ENCODE measurements around the gene BTG3.

Gene BTG3, protein sequence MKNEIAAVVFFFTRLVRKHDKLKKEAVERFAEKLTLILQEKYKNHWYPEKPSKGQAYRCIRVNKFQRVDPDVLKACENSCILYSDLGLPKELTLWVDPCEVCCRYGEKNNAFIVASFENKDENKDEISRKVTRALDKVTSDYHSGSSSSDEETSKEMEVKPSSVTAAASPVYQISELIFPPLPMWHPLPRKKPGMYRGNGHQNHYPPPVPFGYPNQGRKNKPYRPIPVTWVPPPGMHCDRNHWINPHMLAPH

DNA sequence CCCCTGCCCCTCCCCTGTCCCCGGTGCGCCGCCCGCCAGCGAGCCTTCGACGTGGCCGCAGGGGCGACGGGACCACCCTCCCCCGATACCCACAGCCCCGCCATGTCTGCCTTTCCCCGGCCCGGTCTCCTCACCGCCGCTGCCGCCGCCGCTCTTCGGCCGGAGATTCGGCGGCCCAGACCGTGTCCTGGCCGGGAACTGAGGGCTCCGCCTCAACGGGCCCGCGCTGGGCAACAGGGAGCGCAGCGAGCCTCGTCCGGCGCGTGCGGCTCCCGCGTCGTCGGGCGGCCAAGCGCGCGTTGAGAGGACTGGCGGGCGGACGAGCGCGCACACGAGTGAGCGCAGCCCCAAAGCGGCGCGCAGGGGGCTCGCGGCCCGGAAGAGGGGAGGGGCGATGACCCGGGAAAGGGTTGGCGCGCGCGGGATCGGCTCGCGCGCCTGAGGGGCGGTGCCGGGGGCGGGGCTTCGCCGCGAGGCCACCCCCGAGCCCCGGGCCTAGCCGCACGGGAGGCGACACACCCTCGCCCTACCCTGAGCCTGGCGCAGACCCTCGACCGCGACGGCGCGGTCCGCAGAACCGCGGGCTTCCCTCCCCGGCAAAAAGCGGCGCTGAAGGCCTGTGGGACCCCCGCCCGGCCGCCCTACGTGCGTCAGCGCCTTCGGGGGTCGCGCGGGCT, at the start of gene BTG3:
Gene BTG3 (minus strand): TSS at position 337 of the 677 bp plus-strand sequence. CDS start 3,757 bp downstream, outside the sequence.
- DNase-seq (ENCODE audit: low read depth) = peak; percentile 76

DNA sequence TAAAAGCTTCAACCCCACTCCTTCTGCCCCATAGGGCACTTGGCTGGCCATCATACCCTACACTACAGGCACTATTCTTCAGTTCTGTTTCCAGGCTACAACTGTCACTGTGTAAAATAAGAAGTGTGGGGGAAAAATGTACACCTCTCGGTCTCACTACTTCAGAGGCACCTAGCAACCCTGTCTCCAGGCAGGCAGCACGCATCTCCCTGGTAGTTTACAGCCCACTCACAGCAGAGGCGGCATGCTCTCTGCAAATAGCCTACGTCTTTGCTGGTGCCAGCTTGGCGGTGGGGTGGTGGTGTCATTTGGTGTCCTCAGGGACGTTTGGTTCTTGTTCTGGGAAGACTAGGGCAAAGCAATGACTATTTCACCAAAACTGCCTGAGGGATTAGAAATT, 48.2 kb upstream of the BTG3 start:
- no peak for DNase-seq (ENCODE audit: low read depth)

DNA sequence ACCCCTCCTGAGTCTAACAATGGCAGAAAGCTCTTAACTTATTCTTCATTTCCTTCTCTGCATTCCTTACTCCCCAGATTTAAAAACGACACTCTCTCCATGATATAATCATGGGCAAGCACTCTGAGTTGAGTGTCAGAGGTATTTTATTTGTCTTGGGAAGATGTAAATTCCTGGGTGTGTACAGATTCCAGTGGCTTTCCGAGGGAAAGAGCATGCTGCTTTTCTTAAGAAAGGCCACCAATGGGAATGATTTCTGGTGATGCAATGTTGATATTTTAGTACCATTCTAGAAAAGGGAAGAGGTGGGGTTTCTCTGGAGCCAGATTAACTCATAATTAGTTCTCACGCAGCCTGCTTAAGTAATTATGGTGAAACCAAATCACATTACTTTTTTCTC, 47.8 kb upstream of the BTG3 start:
- DNase-seq (ENCODE audit: low read depth) = no peak

DNA sequence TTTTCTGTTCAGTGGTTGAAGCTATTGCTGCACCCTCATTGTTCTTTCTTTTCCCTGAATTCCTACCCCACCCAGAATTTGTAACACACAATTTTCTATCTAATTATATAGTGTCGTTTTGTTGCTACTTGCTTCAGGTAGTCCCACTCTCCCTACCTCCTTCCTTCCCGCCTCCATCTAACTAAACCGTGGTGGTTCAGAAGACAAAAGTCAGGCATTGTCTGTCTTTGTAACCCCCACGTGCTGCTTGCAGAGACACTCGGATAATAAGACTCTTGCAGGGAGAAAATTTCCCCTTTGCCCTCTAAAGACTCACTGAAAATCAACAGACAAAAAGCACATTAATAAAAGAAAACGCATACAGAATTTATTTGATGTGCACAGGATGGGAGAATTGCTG, 46.2 kb upstream of the BTG3 start:
- DNase-seq (ENCODE audit: low read depth) = no peak

DNA sequence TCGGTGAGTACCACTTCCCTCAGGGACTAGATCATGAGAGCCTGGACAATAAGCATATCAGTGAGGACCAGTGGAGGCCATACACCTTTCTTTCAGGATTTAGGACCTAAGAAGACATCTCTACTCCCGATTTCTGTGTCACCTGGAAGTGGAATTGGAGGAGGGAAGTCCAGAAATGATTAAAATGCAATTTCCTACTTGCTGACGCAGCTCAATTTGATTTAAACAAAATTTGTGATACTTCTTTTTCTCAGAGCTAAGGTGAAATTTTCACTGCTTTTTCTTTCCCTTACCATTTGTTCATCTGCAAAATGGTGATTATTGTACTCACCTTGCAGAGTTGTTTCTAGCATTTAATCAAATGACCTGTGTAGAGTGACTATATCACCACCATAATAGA, 38.8 kb upstream of the BTG3 start:
- no peak for DNase-seq (ENCODE audit: low read depth)

DNA sequence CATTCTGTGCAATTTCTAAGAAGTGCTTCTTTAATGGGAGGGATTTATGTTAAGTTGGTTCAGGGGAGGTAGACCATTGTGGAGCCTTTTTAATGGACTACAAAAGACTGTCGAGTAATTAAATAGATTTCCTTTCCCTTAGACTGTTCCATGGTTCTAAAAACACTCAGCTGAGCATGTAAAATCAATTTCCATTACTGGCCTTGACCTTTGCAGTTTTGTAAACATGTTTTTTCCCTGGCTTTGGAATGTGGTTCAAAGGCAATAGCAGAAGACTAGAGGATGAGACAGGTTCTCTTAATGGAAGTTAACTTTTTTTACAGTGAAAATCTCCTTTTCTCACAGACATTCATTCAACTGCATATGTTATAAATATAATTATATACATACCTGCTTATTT, 37.6 kb upstream of the BTG3 start:
- no peak for DNase-seq (ENCODE audit: low read depth)

DNA sequence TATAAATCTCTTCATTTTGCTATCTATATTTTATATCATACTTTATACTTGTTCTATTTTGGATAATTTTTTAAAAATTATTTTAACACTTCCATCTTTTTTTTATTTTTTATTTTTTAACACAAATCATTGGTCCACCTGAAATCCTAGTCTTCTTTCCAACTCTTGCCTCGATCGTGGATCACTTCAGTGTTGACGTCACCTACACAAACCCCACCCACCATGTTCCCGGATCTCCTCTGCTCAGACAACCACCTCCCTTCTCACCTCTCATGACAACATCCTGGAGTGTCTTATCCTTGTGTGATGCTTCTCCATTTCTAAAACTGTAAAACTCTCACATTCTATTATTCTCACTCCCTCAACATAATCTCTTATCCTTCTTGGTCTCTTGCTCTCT, 34.1 kb upstream of the BTG3 start:
- DNase-seq (ENCODE audit: low read depth) = no peak

DNA sequence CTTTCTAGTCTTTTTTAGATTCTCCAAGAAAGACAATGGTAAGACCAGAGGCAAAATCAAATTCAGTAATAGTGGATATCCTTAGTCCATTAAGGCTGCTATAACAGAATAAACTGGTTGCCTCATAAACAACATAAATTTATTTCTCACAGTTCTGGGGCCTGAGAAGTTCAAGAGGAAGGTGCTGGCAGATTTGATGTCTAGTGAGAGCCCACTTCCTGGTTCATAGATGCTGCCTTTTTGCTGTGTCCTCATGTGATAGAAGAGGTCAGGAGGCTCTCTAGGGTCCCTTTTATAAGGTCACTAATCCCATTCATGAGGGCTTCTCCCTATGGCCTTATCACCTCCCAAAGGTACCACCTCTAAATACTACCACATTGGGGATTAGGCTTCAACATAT, 31.5 kb upstream of the BTG3 start:
- DNase-seq (ENCODE audit: low read depth) = no peak

DNA sequence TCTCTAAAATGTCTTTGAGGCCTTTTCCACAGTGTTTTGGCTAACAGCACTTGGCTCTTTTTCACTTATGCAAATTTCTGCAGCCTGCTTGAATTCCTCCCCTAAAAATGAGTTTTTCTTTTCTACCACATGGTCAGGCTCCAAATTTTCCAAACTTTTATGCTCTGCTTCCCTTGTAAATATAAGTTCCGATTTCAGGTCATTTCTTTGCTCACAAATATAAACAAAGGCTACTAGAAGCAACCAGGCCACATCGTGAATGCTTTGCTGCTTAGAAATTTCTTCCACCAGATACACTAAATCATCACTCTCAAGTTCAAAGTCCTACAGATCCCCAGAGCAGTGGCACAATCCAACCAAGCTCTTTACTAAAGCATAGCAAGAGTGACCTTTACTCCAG, 28.1 kb upstream of the BTG3 start:
- no peak for DNase-seq (ENCODE audit: low read depth)

DNA sequence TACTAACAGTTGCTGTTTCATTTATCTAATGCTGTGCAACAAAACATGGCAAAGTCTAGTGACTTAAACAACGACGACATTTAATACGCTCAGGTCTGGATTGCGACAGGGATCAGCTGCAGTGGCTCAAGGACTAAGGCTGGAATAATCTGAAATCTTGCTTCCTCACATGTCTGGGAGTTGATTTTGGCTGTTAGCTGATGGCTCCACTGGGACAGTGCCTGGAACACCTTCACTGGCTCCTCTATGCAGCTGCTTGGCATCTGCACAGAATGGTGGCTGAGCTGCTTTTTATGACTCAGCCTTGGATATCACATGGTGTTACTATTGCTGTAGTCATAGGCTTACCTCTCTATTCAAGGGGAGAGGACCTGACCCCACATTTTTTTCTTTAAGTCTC, 24.0 kb upstream of the BTG3 start:
- no peak for DNase-seq (ENCODE audit: low read depth)

DNA sequence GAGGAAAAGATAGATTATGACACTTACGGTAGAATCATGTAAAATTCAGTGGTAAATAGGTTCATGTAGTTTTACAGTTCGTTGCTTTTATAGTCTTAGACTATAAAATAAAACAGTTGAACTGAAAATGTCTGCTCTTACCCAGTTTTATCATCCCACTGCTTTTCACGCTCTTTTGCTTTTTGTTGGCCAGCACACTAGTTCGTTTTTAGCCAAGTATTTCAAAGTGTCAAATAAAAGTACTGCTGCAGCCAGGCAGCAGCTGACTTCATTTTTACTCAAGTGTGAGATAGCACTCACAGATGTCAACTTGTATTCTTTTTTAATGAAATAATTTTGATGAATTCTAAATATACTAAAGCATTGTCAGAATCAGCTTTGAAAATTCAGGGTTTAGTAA, 18.5 kb upstream of the BTG3 start:
- DNase-seq (ENCODE audit: low read depth) = no peak

DNA sequence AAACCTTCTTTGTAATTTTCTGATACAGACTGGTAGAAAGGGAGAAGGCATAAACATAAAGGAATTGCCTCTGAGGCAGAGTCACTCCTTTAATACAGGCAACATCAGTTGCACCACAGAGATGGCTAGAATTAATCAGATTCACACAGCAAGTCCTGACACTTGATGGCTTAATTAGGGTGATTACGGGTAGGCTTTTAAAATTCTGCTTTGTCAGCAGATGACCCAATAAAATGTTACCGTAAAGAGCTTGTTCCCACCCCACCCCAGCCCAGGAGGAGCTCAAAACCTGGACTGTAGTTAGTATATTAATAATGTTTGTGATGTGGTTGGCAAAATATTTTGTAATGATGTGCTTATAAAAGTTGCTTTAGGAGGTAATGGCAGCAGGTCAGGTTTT, 9.3 kb upstream of the BTG3 start:
- no peak for DNase-seq (ENCODE audit: low read depth)

DNA sequence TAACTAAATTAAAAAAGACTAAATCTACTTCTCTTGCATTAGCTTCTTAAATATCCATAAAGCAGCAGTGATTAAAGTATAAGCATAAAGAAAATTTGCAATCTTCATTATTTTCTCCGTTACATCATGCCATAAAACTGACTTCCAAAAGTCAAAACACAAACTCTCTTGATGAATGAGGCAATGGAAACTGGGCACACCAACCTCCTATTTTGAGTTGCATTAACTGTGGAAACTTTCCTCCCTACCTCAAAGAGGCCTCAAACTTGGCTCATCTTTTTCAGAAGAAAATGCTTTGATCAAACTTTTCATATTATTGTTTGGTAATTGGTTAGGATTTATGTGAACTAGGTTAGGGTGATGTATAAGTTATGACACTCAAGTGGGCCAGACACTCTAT, 4.1 kb upstream of the BTG3 start:
- no peak for DNase-seq (ENCODE audit: low read depth)

DNA sequence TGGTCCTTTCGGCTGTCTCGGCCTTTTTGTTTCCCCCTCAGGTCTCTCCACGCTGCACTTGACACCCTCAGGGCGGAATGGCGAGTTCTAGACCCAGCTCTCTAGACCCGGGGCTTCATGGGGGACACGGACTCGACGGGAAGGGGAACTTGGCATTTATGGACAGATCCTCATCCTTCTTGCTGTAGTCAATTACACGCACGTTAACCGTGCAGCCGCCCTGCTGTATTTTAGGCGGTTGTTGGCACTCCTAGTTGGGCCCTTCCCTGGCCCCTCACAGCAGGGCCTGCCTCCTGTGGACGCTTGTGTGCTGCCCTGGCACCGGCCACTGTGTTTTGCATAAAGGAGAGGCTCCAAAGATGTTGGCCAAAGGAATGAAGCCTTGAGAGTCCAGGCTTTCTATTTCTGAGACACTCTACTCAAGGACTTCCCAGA, 558 bp upstream of the BTG3 start:
- peak; percentile 13 for DNase-seq (ENCODE audit: low read depth)

DNA sequence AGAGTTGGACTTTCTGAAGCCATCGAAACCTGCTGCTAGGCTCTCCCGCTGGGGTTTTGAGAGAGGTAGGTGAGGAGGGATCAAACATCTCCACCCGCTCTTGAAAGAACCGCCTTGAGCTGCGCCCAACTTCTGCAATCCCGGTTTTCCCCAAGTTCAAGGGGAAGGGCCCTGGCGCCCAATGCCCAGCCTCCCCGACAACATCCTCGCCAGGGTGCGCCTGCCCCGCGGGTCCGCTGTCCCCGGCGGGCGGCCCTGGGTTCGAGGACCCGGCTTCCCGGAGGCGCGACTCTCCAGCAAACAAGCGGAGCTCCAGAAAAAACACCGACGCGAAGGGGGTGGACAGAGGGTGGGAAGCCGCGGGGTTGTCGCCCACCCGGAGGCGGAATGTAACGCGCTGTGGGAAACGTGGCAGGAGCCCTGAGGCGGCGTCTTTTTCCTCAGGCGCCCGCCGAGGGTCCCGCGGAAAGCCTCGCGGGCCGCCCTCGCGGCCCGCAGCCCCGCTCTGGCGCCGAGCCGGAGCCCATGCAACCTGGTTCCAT, 607 bp downstream of the BTG3 start:
- peak; percentile 48 for DNase-seq (ENCODE audit: low read depth)

DNA sequence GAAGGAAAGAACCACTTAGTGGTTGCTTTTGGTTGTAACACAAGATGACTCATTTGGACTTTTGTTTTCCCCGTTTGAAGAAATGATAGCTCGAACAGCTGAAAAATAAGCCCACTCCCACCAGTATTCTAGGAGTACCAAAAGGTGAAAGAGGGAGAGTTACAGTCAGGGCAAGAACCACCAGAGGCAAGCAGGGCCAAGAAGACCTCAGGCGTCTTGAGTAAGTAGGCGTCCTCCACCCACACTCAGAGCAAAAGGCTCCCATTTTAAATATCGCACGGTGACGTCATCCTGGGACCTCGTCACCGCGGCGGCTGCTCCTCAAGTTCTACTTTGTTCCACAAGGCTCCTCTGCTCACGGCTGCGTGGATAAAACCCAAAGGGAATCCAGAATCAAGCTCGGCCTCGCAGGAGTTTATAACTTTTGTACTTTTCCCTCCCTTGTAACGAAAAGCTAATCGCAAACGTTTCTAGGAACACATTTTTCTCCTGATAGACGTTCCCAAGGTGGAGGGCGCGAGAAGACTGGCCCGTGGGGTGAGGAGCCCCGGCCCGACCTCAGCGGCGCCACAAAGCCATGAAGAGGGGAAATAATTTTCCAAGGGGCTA, 1.2 kb downstream of the BTG3 start:
- peak; percentile 89 for DNase-seq (ENCODE audit: low read depth)

DNA sequence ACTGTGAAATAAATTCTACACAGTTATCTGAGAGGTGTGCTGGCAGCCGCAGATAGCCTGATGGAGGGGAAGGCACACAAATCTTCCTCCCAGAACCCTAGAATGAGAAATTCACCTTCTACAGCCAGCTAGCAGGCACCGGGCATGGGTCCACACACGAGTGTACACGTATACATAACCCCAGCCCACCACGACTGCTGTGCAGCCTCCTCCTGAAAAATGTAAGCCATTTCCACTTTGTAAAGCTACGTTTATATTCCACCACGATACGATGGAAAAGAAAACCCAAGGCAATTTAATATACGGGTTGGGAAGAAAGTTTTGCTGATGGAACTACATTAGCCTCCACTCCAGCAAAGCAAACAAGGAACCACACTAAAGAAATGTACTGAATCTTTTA, 1.8 kb downstream of the BTG3 start:
- DNase-seq (ENCODE audit: low read depth) = peak; percentile 24

DNA sequence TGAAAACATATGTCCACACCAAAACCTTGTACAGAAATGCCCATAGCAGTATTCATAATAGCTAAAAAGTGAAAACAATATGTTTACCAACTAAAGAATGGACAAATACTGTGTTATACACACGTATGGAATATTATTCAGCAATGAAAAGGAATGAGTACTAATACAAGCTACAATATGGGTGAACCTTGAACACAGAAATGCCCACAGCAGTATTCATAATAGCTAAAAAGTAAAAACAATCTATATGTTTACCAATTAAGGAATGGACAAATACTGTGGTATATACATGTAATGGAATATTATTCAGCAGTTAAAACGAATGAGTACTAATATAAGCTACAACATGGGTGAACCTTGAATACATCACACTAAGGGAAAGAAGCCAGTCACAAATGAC, 3.0 kb downstream of the BTG3 start:
- no peak for DNase-seq (ENCODE audit: low read depth)

DNA sequence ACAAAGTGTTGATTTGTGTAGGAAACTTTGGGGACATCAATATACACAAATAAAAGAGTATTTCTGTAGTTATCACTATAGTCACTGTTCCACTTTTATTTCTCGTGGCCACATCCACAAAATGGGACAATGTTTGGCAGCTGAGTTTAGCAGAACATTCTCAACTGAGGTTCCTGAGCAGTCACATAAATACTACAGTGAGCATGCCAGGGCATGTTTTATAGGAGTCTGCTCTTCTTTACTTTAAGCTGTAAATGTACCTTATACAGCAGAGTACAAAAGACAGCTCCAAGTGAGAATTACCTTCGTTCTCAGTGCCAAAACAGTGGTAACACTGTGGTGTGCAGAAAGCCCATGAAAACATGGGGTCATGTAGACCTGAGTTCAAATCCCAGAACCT, 5.0 kb downstream of the BTG3 start:
- no peak for DNase-seq (ENCODE audit: low read depth)

DNA sequence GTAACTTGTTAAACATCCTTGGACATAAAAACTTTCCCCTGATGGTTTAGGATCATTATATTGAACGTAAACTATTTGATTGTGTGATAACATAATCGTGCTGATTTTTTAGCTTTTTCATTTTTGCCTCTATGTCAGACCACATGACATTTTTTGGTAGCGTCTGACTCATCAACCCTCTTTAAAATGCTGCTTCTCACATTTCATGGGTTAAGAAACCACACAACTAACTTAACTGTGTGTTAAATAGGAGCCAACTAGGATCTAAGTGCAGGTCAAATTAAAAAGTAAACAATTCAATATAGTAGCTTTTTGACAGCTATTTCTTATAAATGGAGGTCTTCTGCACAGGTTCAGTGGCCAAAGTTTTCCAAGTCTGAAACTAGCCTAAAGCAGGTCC, 9.8 kb downstream of the BTG3 start:
- DNase-seq (ENCODE audit: low read depth) = peak; percentile 17

DNA sequence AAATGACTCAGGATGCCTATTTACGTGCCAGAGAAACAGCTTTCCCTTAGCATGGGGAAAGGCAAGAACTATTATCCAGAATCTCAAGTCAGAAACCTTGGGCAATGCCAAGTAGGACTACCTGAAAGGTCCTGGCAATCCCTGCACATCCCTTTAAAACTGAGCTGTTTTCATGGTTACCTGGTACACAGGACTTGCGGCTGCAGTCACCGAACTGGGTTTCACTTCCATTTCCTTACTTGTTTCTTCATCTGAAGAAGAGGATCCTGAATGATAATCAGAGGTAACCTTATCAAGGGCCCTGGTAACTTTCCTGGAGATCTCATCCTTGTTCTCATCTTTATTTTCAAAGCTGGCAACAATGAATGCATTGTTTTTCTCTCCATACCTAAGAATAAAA, 14.3 kb downstream of the BTG3 start:
- no peak for DNase-seq (ENCODE audit: low read depth)

DNA sequence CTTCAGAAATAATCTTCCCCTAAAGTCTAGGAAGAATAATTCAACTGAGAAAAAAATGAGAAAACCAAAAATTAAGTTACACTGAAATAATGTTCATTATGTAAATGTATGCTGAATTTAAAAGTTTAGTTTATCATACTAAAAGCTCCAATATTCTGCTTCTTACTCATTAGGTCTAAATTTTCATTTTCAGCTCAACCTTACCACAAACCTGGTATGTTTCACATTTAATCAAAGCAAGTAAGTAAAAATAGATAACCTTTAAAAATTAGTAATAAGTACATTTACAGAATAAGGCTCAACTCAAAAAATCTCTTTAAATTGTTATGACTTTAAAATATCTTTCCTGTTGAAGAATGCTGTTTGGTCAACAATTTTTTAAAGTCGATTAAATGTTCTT, 15.0 kb downstream of the BTG3 start:
- DNase-seq (ENCODE audit: low read depth) = no peak

DNA sequence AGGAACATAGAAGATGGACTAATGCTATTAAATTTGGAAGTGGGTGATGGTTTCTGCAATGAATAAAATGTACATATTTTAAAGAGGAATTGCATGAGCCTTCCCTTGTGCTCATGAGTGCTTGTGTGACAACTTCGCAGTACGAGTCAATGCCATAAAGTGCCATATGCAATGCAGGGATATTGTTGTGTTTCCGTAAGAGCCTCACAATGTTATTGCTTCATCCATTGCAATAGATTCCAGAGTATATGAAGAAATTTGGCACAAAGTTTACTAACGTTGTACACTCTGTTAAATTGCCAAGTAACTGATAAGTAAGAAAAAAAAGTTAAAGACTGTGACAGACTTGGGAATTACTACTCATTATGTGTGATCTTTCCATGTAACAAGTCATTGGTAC, 22.3 kb downstream of the BTG3 start:
- peak; percentile 72 for DNase-seq (ENCODE audit: low read depth)

All from amniotic epithelial cell (primary cell).